Pons (tissue), 1 donor: ENCODE measurements around the gene CCL11.
A peak's percentile ranks its signal among the peaks of the same experiment; 100 is the strongest.
"Not testable (repeated sequence)": the region's sequence is repeated elsewhere in the genome, so short reads cannot be mapped to it uniquely, and the experiment has no call there.

Source experiments
- DNase-seq: peaks from one replicate; pipeline ENCODE4 v3.0.0-alpha.2; 2016; ENCODE audit warnings: low spot score

Gene CCL11

GRCh38 chr17:34307110-34307509 lies 21.6 kb downstream of the CCL11 start:
- DNase-seq: no peak

GRCh38 chr17:34308371-34308770 lies 22.8 kb downstream of the CCL11 start:
- DNase-seq: no peak

- no peak for DNase-seq
Measured at GRCh38 chr17:34311291-34311690, 25.7 kb downstream of the CCL11 start.

GRCh38 chr17:34312080-34312479 lies 26.5 kb downstream of the CCL11 start:
- no peak for DNase-seq

- DNase-seq: no peak
Measured at GRCh38 chr17:34313164-34313563, 27.6 kb downstream of the CCL11 start.

GRCh38 chr17:34314279-34314678 lies 28.7 kb downstream of the CCL11 start:
- peak; percentile 18 for DNase-seq

GRCh38 chr17:34318474-34318873 lies 32.9 kb downstream of the CCL11 start:
- no peak for DNase-seq

- DNase-seq: peak; percentile 39
Measured at GRCh38 chr17:34319039-34319483, 33.5 kb downstream of the CCL11 start, which contains the start of gene CCL8. CCL8 (plus strand) TSS chr17:34319435; CDS start chr17:34319502, 67 bp downstream.

GRCh38 chr17:34321964-34322363 lies 36.4 kb downstream of the CCL11 start:
- no peak for DNase-seq

GRCh38 chr17:34327580-34327979 lies 42.0 kb downstream of the CCL11 start:
- not testable (repeated sequence) for DNase-seq

GRCh38 chr17:34337701-34338100 lies 52.2 kb downstream of the CCL11 start:
- DNase-seq: no peak
